Measurements from ENCODE around the gene NHEJ1. TPM values are rescaled to one million over a fixed set of nuclear protein-coding genes. Genes with fewer than 3 reads are reported as not detected.
A peak's percentile ranks its signal among the peaks of the same experiment; 100 is the strongest.

NHEJ1 gene
- total RNA-seq, 1 experiment from 2014 or later: 11.5 TPM

DNA sequence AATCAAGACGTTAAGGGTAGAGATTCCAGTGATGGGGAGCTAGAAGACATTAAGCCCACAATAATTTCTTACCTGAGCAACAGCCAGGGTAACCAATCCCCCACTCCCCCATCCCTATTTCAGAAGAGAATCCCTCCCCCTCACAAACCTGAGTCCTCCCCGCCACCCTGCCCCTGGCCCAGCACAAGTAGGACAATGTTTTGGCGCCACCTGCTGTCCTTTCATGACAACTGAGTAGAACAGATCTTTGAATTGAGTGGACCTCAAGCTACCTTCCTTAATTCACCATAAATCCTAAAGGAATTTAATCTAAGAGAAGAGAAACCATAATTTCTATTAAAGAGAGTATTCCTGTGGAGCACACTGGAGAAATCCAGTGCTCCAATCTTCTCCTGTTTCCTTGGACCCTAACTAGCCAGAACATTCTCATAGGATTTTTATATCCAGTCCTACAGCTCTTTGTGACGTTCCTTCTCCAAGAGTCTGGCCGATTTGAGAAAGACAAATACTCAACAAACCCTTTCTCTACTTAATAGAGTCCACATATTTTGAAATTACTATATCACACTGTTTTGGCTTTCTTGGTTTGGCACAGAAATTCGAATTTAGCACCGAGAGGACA lies 41.1 kb downstream of the NHEJ1 start:
- H3K9me3 Mint-ChIP-seq (ENCODE audit: unreplicated experiment): no peaks in the 10 kb centered on the region
- no peaks in the 10 kb centered on the region for H3K27me3 Mint-ChIP-seq (ENCODE audit: insufficient read depth, unreplicated experiment)
- no peaks in the 10 kb centered on the region for H3K36me3 Mint-ChIP-seq (ENCODE audit: insufficient read depth, unreplicated experiment)
- H3K27ac Mint-ChIP-seq (ENCODE audit: low read depth, unreplicated experiment): no peak overlapping the region
- H3K4me1 Mint-ChIP-seq (ENCODE audit: insufficient read depth, unreplicated experiment): peaks cover 15% of the 10 kb centered on the region
- DNase-seq (ENCODE audit: unreplicated experiment): peak; percentile 75
- ChIA-PET CTCF (interaction anchor here (0.6 to 9.6 kb wide), 48 partner anchors 9 to 337 kb away, joined by 3 to 112 read pairs (median 6); partner anchors contain the start of genes CFAP65, IHH and NHEJ1), POLR2A (interaction anchor here (0.7 to 1.5 kb wide), 4 partner anchors 36 to 124 kb away, joined by 3 to 6 read pairs (median 4); no protein-coding TSS in a partner anchor)
- no peak overlapping the region for H3K4me3 Mint-ChIP-seq (ENCODE audit: unreplicated experiment)
- no TSS peak for BruUV-seq (replicated peaks)
- intact Hi-C loops (cut with micrococcal nuclease): loop anchor here (1.0 to 5.0 kb wide), 5 partner anchors 42 to 267 kb away; no protein-coding TSS in a partner anchor
- TF ChIP-seq, protein P1, sequence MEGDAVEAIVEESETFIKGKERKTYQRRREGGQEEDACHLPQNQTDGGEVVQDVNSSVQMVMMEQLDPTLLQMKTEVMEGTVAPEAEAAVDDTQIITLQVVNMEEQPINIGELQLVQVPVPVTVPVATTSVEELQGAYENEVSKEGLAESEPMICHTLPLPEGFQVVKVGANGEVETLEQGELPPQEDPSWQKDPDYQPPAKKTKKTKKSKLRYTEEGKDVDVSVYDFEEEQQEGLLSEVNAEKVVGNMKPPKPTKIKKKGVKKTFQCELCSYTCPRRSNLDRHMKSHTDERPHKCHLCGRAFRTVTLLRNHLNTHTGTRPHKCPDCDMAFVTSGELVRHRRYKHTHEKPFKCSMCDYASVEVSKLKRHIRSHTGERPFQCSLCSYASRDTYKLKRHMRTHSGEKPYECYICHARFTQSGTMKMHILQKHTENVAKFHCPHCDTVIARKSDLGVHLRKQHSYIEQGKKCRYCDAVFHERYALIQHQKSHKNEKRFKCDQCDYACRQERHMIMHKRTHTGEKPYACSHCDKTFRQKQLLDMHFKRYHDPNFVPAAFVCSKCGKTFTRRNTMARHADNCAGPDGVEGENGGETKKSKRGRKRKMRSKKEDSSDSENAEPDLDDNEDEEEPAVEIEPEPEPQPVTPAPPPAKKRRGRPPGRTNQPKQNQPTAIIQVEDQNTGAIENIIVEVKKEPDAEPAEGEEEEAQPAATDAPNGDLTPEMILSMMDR (IDR thresholded peaks at IDR 0.05; ENCODE audit: unreplicated experiment): peak; percentile 74

- Mint-ChIP-seq H3K4me1 (ENCODE audit: insufficient read depth, unreplicated experiment) (peaks cover 6% of the 10 kb centered on the region), H3K36me3 (ENCODE audit: insufficient read depth, unreplicated experiment) (no peaks in the 10 kb centered on the region), H3K27ac (ENCODE audit: low read depth, unreplicated experiment) (no peak overlapping the region), H3K27me3 (ENCODE audit: insufficient read depth, unreplicated experiment) (no peaks in the 10 kb centered on the region), H3K4me3 (ENCODE audit: unreplicated experiment) (no peak overlapping the region), H3K9me3 (ENCODE audit: unreplicated experiment) (no peaks in the 10 kb centered on the region)
- TF ChIP-seq, protein P1 (IDR thresholded peaks at IDR 0.05; ENCODE audit: unreplicated experiment): no peak
- intact Hi-C loops (cut with micrococcal nuclease): loop anchor here (2.0 to 5.0 kb wide), 2 partner anchors 41 to 266 kb away; no protein-coding TSS in a partner anchor
- POLR2A ChIA-PET: interaction anchor here (0.6 to 1.5 kb wide), 2 partner anchors 78 to 89 kb away, joined by 3 to 4 read pairs; no protein-coding TSS in a partner anchor
- DNase-seq (ENCODE audit: unreplicated experiment): no peak
- CTCF ChIA-PET: interaction anchor here (0.6 to 9.6 kb wide), 25 partner anchors 11 to 902 kb away, joined by 3 to 112 read pairs (median 7); partner anchors contain the start of gene NHEJ1
- BruUV-seq (replicated peaks): no TSS peak
Observed at GRCh38 chr2:219118504-219118903, 42.1 kb downstream of the NHEJ1 start.

- no peaks in the 10 kb centered on the region for H3K4me1 Mint-ChIP-seq (ENCODE audit: insufficient read depth, unreplicated experiment)
- POLR2A ChIA-PET: interaction anchor here (0.9 to 1.0 kb wide), 2 partner anchors 17 to 38 kb away, joined by 3 read pairs; no protein-coding TSS in a partner anchor
- no peaks in the 10 kb centered on the region for H3K36me3 Mint-ChIP-seq (ENCODE audit: insufficient read depth, unreplicated experiment)
- intact Hi-C loops (cut with micrococcal nuclease): loop anchor here (1.0 to 5.0 kb wide), 2 partner anchors 38 to 40 kb away; no protein-coding TSS in a partner anchor
- DNase-seq (ENCODE audit: unreplicated experiment): no peak
- no peak overlapping the region for H3K27ac Mint-ChIP-seq (ENCODE audit: low read depth, unreplicated experiment)
- TF ChIP-seq, protein P1 (IDR thresholded peaks at IDR 0.05; ENCODE audit: unreplicated experiment): no peak
- CTCF ChIA-PET: interaction anchor here (0.5 to 9.6 kb wide), 19 partner anchors 9 to 406 kb away, joined by 3 to 112 read pairs (median 4); no protein-coding TSS in a partner anchor
- BruUV-seq (replicated peaks): no TSS peak
- H3K9me3 Mint-ChIP-seq (ENCODE audit: unreplicated experiment): no peaks in the 10 kb centered on the region
- H3K4me3 Mint-ChIP-seq (ENCODE audit: unreplicated experiment): no peak overlapping the region
- H3K27me3 Mint-ChIP-seq (ENCODE audit: insufficient read depth, unreplicated experiment): no peaks in the 10 kb centered on the region
Observed at GRCh38 chr2:219116776-219117646, 43.6 kb downstream of the NHEJ1 start.
